Measurements from ENCODE around the gene PDPK1.
"Not testable (repeated sequence)": the region's sequence is repeated elsewhere in the genome, so short reads cannot be mapped to it uniquely, and the experiment has no call there.

The PDPK1 gene

GRCh38 chr16:2614761-2615191 is 77.0 kb downstream of the PDPK1 start:
- no peak overlapping the region for H3K4me3 ChIP-seq (ENCODE audit: low read length)
- H3K27me3 ChIP-seq (ENCODE audit: control insufficient read depth, insufficient read depth, low read length) = no peaks in the 10 kb centered on the region
- peaks cover 6% of the 10 kb centered on the region for H3K36me3 ChIP-seq (ENCODE audit: control insufficient read depth, low read depth, low read length)
- no peak overlapping the region for H3K27ac ChIP-seq (ENCODE audit: low read length)
- H3K9ac ChIP-seq (ENCODE audit: low read length) = no peak overlapping the region
- H3K9me3 ChIP-seq (ENCODE audit: control insufficient read depth, low read depth, low read length) = no peaks in the 10 kb centered on the region
- no peaks in the 10 kb centered on the region for H3K4me1 ChIP-seq (ENCODE audit: control insufficient read depth, low read depth, low read length)

GRCh38 chr16:2618964-2619363 is 81.1 kb downstream of the PDPK1 start:
- not testable (repeated sequence) for H3K36me3 ChIP-seq (ENCODE audit: control insufficient read depth, low read depth, low read length); H3K4me1 ChIP-seq (ENCODE audit: control insufficient read depth, low read depth, low read length)

DNA sequence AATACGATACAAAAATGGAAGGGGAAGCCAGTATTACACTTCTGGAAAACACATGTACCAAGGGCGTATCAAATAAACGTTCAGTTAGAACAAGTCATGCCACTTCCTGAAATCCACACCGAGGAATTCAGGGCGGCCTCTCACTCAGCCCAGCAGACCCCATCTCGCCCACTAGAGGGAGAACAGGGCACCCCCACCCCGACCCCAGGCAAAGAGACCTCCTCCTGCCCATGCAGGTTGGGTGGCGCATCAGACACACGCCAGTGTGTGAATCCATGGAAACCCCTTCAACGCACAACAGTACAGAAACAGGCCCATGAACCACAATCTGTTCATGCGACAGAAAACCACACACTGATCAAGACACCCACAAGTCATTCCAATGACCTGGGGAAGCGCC is 81.8 kb downstream of the PDPK1 start:
- H3K27me3 ChIP-seq (ENCODE audit: control insufficient read depth, insufficient read depth, low read length); H3K36me3 ChIP-seq (ENCODE audit: control insufficient read depth, low read depth, low read length); H3K9me3 ChIP-seq (ENCODE audit: control insufficient read depth, low read depth, low read length); H3K4me3 ChIP-seq (ENCODE audit: low read length); H3K4me1 ChIP-seq (ENCODE audit: control insufficient read depth, low read depth, low read length); H3K27ac ChIP-seq (ENCODE audit: low read length); H3K9ac ChIP-seq (ENCODE audit: low read length): not testable (repeated sequence)

More at GRCh38 chr16:2618964-2619363, 81.1 kb downstream of the PDPK1 start:
- H3K27ac ChIP-seq (ENCODE audit: low read length); H3K4me3 ChIP-seq (ENCODE audit: low read length); H3K27me3 ChIP-seq (ENCODE audit: control insufficient read depth, insufficient read depth, low read length); H3K9ac ChIP-seq (ENCODE audit: low read length); H3K9me3 ChIP-seq (ENCODE audit: control insufficient read depth, low read depth, low read length): not testable (repeated sequence)

DNA sequence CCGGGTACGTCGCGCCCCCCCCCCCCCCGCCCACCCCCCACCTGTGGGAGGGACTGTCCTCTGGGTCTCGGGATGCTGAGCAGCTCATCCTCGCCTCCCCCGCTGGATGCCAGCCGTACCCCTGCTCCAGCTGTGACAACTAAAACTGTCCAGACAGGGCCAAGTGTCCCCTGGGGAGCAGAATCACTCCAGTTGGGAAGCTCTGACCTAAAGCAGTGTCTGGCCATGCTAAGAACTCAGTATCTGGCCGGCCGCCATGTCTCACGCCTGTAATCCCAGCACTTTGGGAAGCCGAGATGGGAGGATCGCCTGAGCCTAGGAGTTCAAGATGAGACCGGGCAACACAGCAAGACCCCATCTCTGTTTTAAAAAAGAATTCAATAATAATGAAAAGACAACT is 83.0 kb downstream of the PDPK1 start:
- H3K4me3 ChIP-seq (ENCODE audit: low read length) = not testable (repeated sequence)

GRCh38 chr16:2621395-2621794 is 83.6 kb downstream of the PDPK1 start:
- not testable (repeated sequence) for H3K4me3 ChIP-seq (ENCODE audit: low read length); H3K9ac ChIP-seq (ENCODE audit: low read length); H3K27ac ChIP-seq (ENCODE audit: low read length); H3K36me3 ChIP-seq (ENCODE audit: control insufficient read depth, low read depth, low read length); H3K27me3 ChIP-seq (ENCODE audit: control insufficient read depth, insufficient read depth, low read length); H3K4me1 ChIP-seq (ENCODE audit: control insufficient read depth, low read depth, low read length); H3K9me3 ChIP-seq (ENCODE audit: control insufficient read depth, low read depth, low read length)

More for the DNA sequence above, 83.0 kb downstream of the PDPK1 start:
- not testable (repeated sequence) for H3K9ac ChIP-seq (ENCODE audit: low read length); H3K36me3 ChIP-seq (ENCODE audit: control insufficient read depth, low read depth, low read length); H3K27ac ChIP-seq (ENCODE audit: low read length); H3K4me1 ChIP-seq (ENCODE audit: control insufficient read depth, low read depth, low read length); H3K9me3 ChIP-seq (ENCODE audit: control insufficient read depth, low read depth, low read length); H3K27me3 ChIP-seq (ENCODE audit: control insufficient read depth, insufficient read depth, low read length)

DNA sequence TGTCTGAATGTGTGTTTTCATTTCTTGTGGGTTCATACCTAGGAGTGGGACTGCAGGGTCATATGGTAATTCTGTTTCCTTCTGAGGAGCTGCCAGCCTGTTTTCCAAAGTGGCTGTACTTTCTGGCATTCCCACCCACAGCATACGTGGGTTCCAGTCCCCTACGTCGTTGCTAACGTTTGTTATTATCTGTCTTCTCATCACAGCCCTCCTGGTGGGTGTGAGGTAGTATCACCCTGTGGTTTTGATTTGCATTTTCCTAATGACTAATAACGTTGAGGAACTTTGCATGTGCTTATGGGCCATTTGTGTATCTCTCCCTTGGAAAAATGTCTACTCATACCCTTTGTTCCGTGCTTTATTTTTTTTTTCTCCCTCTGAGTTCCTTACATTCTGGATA is 89.3 kb downstream of the PDPK1 start:
- not testable (repeated sequence) for H3K27ac ChIP-seq (ENCODE audit: low read length); H3K4me3 ChIP-seq (ENCODE audit: low read length); H3K4me1 ChIP-seq (ENCODE audit: control insufficient read depth, low read depth, low read length); H3K27me3 ChIP-seq (ENCODE audit: control insufficient read depth, insufficient read depth, low read length); H3K9ac ChIP-seq (ENCODE audit: low read length); H3K36me3 ChIP-seq (ENCODE audit: control insufficient read depth, low read depth, low read length); H3K9me3 ChIP-seq (ENCODE audit: control insufficient read depth, low read depth, low read length)

GRCh38 chr16:2631203-2631602 is 93.4 kb downstream of the PDPK1 start:
- not testable (repeated sequence) for H3K9ac ChIP-seq (ENCODE audit: low read length); H3K4me1 ChIP-seq (ENCODE audit: control insufficient read depth, low read depth, low read length); H3K27ac ChIP-seq (ENCODE audit: low read length); H3K4me3 ChIP-seq (ENCODE audit: low read length); H3K27me3 ChIP-seq (ENCODE audit: control insufficient read depth, insufficient read depth, low read length); H3K9me3 ChIP-seq (ENCODE audit: control insufficient read depth, low read depth, low read length); H3K36me3 ChIP-seq (ENCODE audit: control insufficient read depth, low read depth, low read length)

DNA sequence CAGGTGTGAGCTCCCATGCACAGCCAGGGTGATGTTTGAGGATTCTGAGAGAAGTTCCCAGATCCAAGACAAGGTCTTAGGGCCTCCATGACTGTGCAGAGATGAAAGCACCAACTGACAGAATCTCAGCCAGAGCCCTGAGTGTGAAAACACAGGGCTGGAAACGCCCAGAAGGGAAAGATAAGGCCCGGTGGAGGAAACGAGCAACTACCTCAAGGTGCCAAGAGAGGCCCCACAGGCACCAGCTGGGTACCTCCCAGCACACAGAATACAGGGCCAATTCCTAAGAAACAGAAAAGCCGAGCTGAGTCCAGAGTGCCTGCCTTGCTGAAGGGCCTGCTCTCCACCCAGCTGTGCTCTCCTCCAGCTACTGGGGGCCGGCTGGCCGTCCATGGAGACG is 94.5 kb downstream of the PDPK1 start:
- not testable (repeated sequence) for H3K4me1 ChIP-seq (ENCODE audit: control insufficient read depth, low read depth, low read length); H3K27me3 ChIP-seq (ENCODE audit: control insufficient read depth, insufficient read depth, low read length); H3K36me3 ChIP-seq (ENCODE audit: control insufficient read depth, low read depth, low read length); H3K9me3 ChIP-seq (ENCODE audit: control insufficient read depth, low read depth, low read length); H3K9ac ChIP-seq (ENCODE audit: low read length); H3K27ac ChIP-seq (ENCODE audit: low read length); H3K4me3 ChIP-seq (ENCODE audit: low read length)

GRCh38 chr16:2639071-2639721 is 101.4 kb downstream of the PDPK1 start:
- not testable (repeated sequence) for H3K9me3 ChIP-seq (ENCODE audit: control insufficient read depth, low read depth, low read length); H3K36me3 ChIP-seq (ENCODE audit: control insufficient read depth, low read depth, low read length); H3K27me3 ChIP-seq (ENCODE audit: control insufficient read depth, insufficient read depth, low read length); H3K27ac ChIP-seq (ENCODE audit: low read length); H3K4me1 ChIP-seq (ENCODE audit: control insufficient read depth, low read depth, low read length); H3K9ac ChIP-seq (ENCODE audit: low read length); H3K4me3 ChIP-seq (ENCODE audit: low read length)

GRCh38 chr16:2639722-2640072 is 101.9 kb downstream of the PDPK1 start:
- H3K4me1 ChIP-seq (ENCODE audit: control insufficient read depth, low read depth, low read length); H3K4me3 ChIP-seq (ENCODE audit: low read length); H3K27me3 ChIP-seq (ENCODE audit: control insufficient read depth, insufficient read depth, low read length); H3K36me3 ChIP-seq (ENCODE audit: control insufficient read depth, low read depth, low read length); H3K27ac ChIP-seq (ENCODE audit: low read length); H3K9me3 ChIP-seq (ENCODE audit: control insufficient read depth, low read depth, low read length); H3K9ac ChIP-seq (ENCODE audit: low read length): not testable (repeated sequence)

GRCh38 chr16:2642561-2642960 is 104.7 kb downstream of the PDPK1 start:
- not testable (repeated sequence) for H3K36me3 ChIP-seq (ENCODE audit: control insufficient read depth, low read depth, low read length); H3K4me3 ChIP-seq (ENCODE audit: low read length); H3K4me1 ChIP-seq (ENCODE audit: control insufficient read depth, low read depth, low read length); H3K9ac ChIP-seq (ENCODE audit: low read length); H3K27ac ChIP-seq (ENCODE audit: low read length); H3K9me3 ChIP-seq (ENCODE audit: control insufficient read depth, low read depth, low read length); H3K27me3 ChIP-seq (ENCODE audit: control insufficient read depth, insufficient read depth, low read length)

DNA sequence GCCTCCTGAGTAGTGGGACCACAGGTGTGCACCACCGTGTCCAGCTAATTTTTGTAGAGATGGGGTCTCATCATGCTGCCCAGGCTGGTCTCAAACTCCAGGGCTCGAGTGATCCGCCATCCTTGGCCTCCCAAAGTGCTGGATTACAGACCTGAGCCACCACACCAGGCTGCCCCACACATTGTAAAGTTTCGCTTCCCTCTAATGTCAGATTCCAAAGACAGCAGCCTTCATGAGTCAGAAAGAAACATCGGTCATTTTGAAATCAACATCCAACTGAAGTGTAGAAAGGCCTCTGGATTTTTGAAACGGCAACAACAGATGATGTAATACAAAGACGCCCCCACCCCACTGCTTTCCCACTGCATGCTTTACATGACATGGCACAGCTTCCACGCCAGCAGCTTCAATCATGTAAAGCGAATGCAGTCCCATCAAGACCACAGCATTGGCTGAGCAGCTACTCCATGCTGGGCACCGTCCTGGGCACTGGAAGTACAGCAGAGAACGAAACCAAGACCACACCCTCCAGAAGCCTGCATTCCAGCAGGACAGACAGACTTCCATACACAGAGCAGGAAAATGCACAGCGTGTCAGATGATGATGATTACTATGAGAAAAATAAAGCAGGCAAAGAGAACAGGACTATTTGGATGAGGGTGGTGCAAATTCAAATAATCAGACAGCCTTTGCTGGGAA is 107.1 kb downstream of the PDPK1 start:
- not testable (repeated sequence) for H3K4me3 ChIP-seq (ENCODE audit: low read length); H3K4me1 ChIP-seq (ENCODE audit: control insufficient read depth, low read depth, low read length); H3K9me3 ChIP-seq (ENCODE audit: control insufficient read depth, low read depth, low read length); H3K27ac ChIP-seq (ENCODE audit: low read length); H3K36me3 ChIP-seq (ENCODE audit: control insufficient read depth, low read depth, low read length); H3K9ac ChIP-seq (ENCODE audit: low read length); H3K27me3 ChIP-seq (ENCODE audit: control insufficient read depth, insufficient read depth, low read length)

Data from iPS-18a (cell line).